ENCODE data around the gene SNRK.

The SNRK gene

GRCh38 chr3:43319376-43319775, 33.0 kb downstream of the SNRK start:
- H3K4me3 ChIP-seq (ENCODE audit: low read length): no peak overlapping the region
- TF ChIP-seq CTCF (IDR thresholded peaks at IDR 0.05; ENCODE audit: insufficient read depth, low read depth, low read length, missing control alignments): no peak
- DNase-seq (ENCODE audit: low read depth): no peak

GRCh38 chr3:43319794-43320193, 33.5 kb downstream of the SNRK start:
- no peak for TF ChIP-seq CTCF (IDR thresholded peaks at IDR 0.05; ENCODE audit: insufficient read depth, low read depth, low read length, missing control alignments)
- no peak for DNase-seq (ENCODE audit: low read depth)
- no peak overlapping the region for H3K4me3 ChIP-seq (ENCODE audit: low read length)

DNA sequence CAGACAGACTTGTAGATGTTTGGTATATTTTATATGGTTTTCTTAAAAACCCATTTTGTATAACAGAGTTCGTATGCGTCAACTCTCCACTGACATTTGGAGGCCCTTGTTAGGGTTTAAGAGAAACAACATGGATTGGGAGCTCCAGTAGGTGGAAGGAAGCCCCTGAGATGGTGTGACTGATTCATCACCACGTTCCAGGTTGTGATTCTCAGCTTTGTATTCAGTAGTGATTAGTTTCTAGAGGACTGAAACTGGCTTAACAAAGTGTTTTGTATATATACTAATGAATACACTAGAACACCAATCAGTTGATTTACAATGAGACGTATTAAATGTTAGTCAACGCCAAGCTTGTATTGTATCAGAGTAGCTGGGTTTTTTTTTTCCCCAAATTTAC, 33.9 kb downstream of the SNRK start:
- no peak for TF ChIP-seq CTCF (IDR thresholded peaks at IDR 0.05; ENCODE audit: insufficient read depth, low read depth, low read length, missing control alignments)
- DNase-seq (ENCODE audit: low read depth): no peak

GRCh38 chr3:43323541-43323940, 37.2 kb downstream of the SNRK start:
- H3K4me3 ChIP-seq (ENCODE audit: low read length): no peak overlapping the region
- no peak for TF ChIP-seq CTCF (IDR thresholded peaks at IDR 0.05; ENCODE audit: insufficient read depth, low read depth, low read length, missing control alignments)
- no peak for DNase-seq (ENCODE audit: low read depth)

More for the DNA sequence above, 33.9 kb downstream of the SNRK start:
- no peak overlapping the region for H3K4me3 ChIP-seq (ENCODE audit: low read length)

GRCh38 chr3:43326891-43327581, 40.7 kb downstream of the SNRK start:
- H3K4me3 ChIP-seq (ENCODE audit: low read length): no peak overlapping the region
- no peak for DNase-seq (ENCODE audit: low read depth)
- TF ChIP-seq CTCF (IDR thresholded peaks at IDR 0.05; ENCODE audit: insufficient read depth, low read depth, low read length, missing control alignments): no peak

- DNase-seq (ENCODE audit: low read depth): no peak
- no peak overlapping the region for H3K4me3 ChIP-seq (ENCODE audit: low read length)
- no peak for TF ChIP-seq CTCF (IDR thresholded peaks at IDR 0.05; ENCODE audit: insufficient read depth, low read depth, low read length, missing control alignments)
These were observed 41.2 kb downstream of the SNRK start for GRCh38 chr3:43327582-43327979.

GRCh38 chr3:43328653-43329052, 42.3 kb downstream of the SNRK start:
- no peak overlapping the region for H3K4me3 ChIP-seq (ENCODE audit: low read length)
- no peak for TF ChIP-seq CTCF (IDR thresholded peaks at IDR 0.05; ENCODE audit: insufficient read depth, low read depth, low read length, missing control alignments)
- peak; percentile 42 for DNase-seq (ENCODE audit: low read depth)
